Stimulated activated CD8-positive, alpha-beta memory T cell treated with anti-CD3 and anti-CD28 coated beads, Interleukin-4, amount 100 ng/mL, for 48 hours (primary cell): ENCODE measurements around the gene NPC1L1.

Source experiments
- DNase-seq: peaks from one replicate; pipeline ENCODE4 v3.0.0-alpha.2; 2020

The NPC1L1 gene

GRCh38 chr7:44541028-44541869 is at the start of gene NPC1L1:
Gene NPC1L1, minus strand, starts transcription at chr7:44541330. Its CDS starts 71 bp downstream, at chr7:44541259.
- DNase-seq: no peak

DNA sequence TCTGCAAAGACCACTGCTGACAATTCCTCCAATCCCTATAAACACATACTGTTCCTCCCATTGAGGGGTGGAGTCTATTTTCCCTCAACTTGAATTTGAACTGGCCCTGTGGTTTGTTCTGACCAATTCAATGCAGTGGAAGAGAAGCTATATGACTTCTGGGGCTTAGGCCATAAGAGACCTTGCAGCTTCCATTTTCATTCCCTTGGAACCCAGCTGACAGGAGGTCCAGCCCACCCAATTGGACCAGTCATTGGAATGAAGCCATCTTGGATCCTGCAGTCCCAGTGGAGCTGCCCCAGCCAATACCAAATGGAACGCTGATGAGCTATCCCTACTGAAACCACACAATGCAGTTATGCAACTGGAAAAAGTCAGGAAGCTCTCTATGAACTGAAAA is 49.8 kb upstream of the NPC1L1 start:
- no peak for DNase-seq

- DNase-seq: peak; percentile 70
These were observed 46.9 kb upstream of the NPC1L1 start for GRCh38 chr7:44587843-44588711.

GRCh38 chr7:44583146-44583865 is 42.2 kb upstream of the NPC1L1 start:
- DNase-seq: no peak

DNA sequence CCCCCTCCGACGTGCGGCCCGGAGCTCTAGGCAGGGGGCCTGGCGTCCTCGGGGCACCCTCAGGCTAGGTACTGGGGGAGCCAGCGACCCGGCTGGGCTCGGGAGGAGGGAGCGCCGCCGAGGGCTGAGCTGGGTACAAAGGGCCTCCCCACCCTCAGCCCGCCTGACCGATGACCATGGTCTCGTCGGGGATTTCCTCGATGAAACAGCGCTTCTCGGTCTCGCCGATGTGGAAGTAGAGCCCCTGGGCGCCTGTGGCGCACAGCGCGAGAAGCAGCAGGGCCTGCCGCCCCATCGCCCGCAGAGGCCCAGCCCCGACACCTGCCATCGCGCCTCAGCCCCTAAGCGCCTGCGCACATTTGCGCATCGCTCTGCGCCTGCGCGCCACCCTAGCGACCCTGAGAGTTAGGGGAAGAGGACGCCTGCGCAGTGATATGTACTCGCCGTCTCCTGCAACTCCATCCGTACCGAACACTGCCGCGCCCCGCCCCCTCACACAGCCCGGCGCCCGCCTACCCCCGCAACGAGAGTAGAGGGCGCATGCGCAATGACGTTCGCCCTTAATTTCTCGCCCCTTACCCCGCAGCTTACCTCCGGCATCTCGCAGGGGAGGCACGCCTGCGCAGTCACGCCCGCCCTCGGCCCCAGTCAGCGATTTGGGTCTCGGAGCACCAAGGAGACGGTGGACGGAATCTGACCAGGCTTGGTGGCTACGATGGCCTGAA is 40.9 kb upstream of the NPC1L1 start, which contains the start of gene TMED4:
Gene TMED4 (minus strand): TSS at position 353 of the 725 bp plus-strand sequence. CDS start 25 bp downstream, at position 328.
- peak; percentile 100 for DNase-seq

GRCh38 chr7:44580945-44581878 is 40.1 kb upstream of the NPC1L1 start:
- peak; percentile 58 for DNase-seq

DNA sequence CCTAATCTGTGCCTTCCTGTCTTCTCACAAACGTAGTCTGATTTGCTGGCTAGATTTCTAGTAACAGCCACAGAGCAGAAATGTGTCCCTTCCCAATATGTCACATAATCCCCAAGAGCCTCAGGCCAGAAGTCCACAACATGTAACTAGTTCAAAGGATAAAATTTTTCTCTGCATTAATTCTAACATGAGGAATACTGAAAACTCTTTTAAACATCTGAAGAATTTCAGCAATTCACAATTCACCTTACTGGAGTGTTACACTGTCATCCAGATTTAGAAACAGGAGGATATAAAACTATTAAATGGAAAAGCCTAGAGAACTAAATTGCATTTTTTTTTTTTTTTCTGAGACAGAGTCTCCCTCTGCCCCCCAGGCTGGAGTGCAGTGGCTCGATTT is 35.1 kb upstream of the NPC1L1 start:
- no peak for DNase-seq

GRCh38 chr7:44575054-44575453 is 33.9 kb upstream of the NPC1L1 start:
- DNase-seq: no peak

GRCh38 chr7:44574287-44574872 is 33.2 kb upstream of the NPC1L1 start:
- DNase-seq: no peak

DNA sequence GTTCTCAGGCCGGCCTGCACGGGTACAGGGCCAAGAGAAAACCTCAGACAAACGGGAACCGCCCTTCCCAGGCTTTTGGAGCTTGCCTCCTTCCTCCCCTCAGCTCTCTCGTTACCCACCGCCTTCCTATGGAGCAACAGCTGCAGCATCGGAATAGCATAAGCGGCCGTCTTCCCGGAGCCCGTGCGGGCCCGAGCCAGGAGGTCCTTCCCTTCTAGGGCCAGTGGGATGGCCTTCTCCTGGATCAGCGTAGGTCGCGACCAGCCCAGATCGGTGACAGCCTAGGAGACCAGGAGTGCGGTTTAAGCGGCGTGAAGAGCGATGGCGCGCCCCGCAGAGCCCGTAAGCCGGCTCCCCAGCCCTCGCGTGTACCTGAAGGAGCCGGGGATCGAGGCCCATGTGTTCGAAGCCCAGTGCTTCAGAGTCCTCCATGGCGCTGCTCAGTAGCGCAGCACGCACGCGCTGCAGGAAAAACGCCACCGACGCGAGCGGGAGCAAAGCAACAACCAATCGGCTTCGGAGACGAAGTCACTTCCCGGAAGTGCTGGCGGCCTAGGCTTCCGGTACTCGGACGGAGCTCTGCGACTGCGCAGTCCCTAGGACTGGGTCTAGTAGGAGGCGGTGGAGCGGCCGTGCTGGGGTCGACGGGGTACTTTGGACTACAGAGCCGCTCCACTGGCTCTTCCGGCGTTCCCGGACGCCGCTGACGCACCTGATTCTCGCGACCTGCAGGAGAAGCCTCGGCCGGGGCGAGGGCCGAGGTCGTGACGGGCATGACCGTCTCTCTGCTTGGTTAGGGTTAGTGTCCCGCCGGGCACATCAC is 32.5 kb upstream of the NPC1L1 start, which contains the start of gene DDX56:
Gene DDX56 (minus strand): TSS at position 445 of the 823 bp plus-strand sequence. CDS start 13 bp downstream, at position 432.
- DNase-seq: peak; percentile 96

DNA sequence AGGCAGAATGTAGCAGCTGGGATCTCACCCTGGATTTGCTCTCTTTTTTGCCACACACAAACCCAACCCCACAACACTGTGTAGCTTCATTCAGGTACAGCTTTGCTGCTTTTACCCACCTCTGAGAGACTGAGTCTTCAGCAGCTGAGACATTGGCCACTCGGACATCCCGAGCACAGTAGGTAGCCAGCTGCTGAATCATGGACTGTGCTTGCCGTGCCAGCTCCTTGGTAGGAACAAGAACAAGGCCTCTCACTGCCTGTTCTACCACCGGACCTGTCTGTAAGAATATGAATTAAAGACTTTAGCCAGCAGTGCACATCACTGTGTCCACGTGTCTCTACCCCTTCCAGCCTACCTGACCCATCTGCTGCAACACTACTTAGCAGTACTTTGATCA is 31.6 kb upstream of the NPC1L1 start:
- DNase-seq: no peak

GRCh38 chr7:44569959-44570358 is 28.8 kb upstream of the NPC1L1 start:
- no peak for DNase-seq

DNA sequence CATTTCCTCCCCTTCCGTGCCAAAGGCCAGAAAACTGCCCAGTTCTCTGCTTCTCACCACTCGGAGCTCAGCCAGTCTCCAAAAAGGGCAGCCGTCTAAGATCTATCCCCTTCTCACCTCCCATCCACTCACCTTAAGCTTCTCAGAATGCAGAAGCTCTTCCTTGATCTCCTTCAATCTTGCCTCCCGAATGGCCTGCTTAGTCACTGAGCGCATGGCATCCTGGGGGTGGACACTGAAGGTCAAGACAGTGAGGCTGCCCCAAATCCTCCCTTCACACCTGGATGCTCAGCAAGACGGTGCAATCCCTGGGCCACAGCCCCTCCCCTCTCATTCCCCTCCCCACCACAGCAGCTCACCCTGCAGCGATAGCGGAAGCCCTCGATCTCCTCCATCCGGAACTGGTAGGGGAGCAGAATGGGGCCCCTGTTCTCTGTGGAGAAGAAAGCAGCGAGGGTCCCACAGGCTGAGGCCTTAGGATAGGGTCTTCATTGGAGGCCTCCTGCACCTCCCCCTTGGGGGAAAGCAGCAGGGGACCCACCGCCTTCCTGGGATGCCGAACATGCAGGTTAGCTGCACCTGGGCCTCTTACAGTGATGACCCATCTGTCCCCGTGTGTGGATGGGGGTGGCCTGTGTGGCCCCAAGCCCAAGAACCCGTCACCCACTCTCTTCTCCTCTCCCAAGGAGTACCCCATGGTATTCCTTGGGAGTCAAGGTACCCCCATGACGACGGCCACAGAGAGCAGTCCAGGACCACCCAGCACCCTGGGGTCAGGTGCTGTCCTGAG is 27.8 kb upstream of the NPC1L1 start:
- DNase-seq: no peak

DNA sequence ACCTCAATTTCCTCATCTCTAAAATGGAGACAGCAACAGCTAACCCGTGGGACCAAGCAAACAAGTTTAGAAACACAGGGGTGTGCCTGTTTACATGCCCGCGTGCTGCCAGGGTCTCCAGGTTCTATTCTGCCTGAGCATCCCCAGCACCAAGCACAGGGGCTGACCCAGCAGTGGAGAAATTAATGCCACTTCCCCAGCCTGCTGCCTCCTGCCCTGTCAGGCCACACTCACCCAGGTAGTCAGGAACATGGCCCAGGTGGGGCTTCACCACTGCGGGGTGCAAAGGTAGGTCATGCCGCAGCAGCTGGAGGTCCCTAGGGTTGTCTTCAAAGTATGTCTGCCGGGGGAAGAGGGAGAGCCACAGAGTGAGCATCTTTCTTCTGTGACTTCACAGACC is 26.8 kb upstream of the NPC1L1 start:
- DNase-seq: no peak

DNA sequence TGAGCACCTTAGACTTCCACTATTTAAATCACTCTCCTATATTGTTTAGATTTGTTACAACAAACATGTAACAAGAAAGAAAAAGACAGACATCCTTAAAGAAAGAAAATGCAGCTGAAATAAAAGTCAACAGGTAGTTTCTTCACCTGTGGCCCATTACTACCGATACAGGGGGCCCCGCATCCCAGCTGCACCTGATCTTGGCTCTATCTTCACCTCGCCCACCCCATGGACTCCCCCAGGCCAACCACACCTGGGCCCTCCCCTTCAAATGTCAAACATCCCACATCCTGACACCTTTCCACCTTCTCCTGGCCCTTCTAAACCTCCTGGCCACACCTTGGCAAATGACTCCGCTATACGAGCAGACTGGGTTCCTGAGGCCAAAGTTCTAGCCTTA is 25.6 kb upstream of the NPC1L1 start:
- no peak for DNase-seq

- no peak for DNase-seq
These were observed 24.8 kb upstream of the NPC1L1 start for GRCh38 chr7:44565795-44566559.

GRCh38 chr7:44565097-44565794 is 24.1 kb upstream of the NPC1L1 start:
- DNase-seq: peak; percentile 76
